Measurements from ENCODE around the gene PROCA1. TPM values are rescaled to one million over a fixed set of nuclear protein-coding genes. Genes with fewer than 3 reads are reported as not detected.

The PROCA1 gene
- total RNA-seq, 1 experiment from 2014 or later: 13.9 TPM

DNA sequence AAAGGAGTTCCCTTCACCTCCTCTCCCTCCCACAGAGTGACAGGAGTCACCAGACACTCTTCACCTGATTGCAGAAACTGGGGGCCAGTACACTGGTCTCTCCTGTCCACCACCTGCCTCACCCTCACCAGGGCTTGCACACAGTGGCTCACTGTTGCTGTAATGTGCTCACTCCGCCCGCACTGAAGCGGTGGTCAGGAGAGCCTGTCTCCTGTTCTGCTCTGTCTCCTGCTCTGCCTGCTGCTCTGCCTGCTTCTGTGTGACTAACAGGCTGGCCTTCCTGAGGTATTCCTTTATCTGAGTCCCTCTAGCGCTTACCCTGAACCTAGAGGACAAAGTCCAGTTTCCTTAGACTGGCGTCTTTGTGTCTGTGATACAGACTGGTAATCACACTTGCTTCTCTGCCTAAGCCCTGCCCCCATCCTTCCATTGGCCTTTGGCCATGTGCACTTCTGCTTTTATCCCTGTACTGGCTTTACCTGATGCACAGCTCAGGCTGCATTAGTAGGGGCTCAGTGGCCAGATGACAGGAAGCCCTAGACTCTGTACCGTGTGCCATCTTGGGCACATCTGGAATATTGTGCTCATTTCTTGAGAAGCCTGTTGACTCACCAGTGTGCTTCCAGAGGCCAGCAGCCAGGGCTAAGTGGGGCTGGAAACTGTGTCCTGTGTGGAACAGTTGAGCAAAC lies 13.3 kb downstream of the PROCA1 start:
- peaks cover 77% of the 10 kb centered on the region for H3K36me3 ChIP-seq (replicated peaks; ENCODE audit: control insufficient read depth, insufficient read depth, low read length)

DNA sequence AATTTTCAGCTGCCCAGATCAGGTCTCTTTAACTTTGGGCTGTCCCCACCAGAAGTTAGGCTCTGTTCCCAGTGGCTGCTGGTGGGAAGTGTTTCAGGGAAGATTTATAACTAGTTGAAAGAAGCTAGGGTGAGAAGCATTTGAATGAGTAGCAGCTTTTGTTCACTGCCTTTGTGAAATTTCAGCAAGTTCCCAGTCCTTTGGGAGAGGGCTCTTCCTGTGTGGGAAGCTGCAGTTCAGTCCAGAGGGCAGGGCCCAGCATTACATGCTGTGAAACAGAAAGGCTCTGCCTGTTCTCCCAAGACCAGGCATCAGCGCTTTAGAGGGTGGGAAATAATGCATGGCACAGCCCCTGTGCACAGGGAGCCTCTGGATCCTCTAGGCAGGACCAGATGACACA lies 17.8 kb downstream of the PROCA1 start:
- peaks cover 59% of the 10 kb centered on the region for H3K36me3 ChIP-seq (replicated peaks; ENCODE audit: control insufficient read depth, insufficient read depth, low read length)
- DNase-seq: no peak
- H3K4me3 ChIP-seq (ENCODE audit: insufficient read depth, low read depth, low read length): no peak overlapping the region
- no peaks in the 10 kb centered on the region for H3K27me3 ChIP-seq (ENCODE audit: control insufficient read depth, insufficient read depth, low read length)

More for the DNA sequence above, 13.3 kb downstream of the PROCA1 start:
- DNase-seq: no peak
- Histone ChIP-seq H3K4me3 (ENCODE audit: insufficient read depth, low read depth, low read length) (no peak overlapping the region), H3K27me3 (ENCODE audit: control insufficient read depth, insufficient read depth, low read length) (no peaks in the 10 kb centered on the region)

DNA sequence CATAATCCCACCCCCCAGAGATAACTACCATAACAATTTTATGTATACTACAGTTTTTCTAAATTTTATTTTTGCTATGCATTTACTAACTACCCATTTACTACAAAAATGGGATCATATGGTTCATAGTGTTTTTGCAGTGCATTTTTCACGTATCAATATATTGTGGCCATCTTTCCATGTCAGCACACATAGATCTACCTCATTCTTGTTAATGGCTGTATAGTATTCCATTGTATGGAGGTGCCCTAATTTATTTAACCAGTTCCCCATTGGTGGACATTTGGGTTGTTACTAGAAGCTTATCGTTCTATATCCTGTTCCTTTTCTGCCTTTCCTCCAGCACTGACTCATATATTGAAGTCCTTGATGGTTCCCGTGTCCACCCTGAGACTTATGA lies 22.7 kb downstream of the PROCA1 start:
- H3K4me3 ChIP-seq (ENCODE audit: insufficient read depth, low read depth, low read length): no peak overlapping the region
- H3K27me3 ChIP-seq (ENCODE audit: control insufficient read depth, insufficient read depth, low read length): no peaks in the 10 kb centered on the region
- H3K36me3 ChIP-seq (replicated peaks; ENCODE audit: control insufficient read depth, insufficient read depth, low read length): peaks cover 62% of the 10 kb centered on the region
- DNase-seq: no peak

DNA sequence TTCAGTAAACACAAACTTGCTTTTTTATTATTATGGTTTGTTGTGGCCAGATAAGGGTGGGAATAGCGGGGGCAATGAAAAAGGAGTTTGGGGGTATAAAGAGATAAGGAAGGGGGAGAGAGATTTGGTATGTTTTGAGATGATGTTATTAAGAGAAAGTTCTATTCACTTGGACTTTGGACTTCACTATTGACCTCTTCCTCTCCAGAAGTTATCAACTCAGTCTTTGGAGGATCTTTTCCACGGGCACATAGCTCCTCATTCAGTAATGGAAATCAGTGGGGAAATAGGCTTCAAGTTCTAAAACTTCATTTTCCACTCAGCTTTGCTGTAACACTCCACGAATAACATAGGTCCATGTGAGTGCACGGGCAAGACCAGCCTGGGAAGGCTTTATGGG lies 23.2 kb downstream of the PROCA1 start:
- H3K4me3 ChIP-seq (ENCODE audit: insufficient read depth, low read depth, low read length): no peak overlapping the region
- H3K27me3 ChIP-seq (ENCODE audit: control insufficient read depth, insufficient read depth, low read length): no peaks in the 10 kb centered on the region
- DNase-seq: no peak
- peaks cover 59% of the 10 kb centered on the region for H3K36me3 ChIP-seq (replicated peaks; ENCODE audit: control insufficient read depth, insufficient read depth, low read length)

DNA sequence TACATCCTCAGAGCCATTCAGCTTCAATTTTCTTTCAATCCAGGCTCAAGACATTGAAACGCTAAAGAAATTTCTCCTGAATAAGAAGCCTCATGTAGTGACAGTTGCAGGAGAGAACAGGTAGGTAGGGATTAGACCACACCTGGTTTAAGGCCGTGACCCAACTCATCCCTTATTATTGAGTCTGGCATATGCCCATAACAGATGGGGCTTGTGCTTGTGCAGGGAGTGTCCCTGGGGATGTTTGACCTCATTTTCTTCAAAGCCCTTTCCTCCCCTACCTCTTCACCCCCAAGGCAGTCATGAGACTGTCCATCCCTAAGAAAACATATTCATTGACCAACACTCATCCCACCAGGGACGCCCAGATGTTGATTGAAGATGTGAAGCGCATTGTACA lies 25.4 kb downstream of the PROCA1 start:
- Histone ChIP-seq H3K27me3 (ENCODE audit: control insufficient read depth, insufficient read depth, low read length) (no peaks in the 10 kb centered on the region), H3K36me3 (replicated peaks; ENCODE audit: control insufficient read depth, insufficient read depth, low read length) (peaks cover 78% of the 10 kb centered on the region), H3K4me3 (ENCODE audit: insufficient read depth, low read depth, low read length) (no peak overlapping the region)
- DNase-seq: no peak

DNA sequence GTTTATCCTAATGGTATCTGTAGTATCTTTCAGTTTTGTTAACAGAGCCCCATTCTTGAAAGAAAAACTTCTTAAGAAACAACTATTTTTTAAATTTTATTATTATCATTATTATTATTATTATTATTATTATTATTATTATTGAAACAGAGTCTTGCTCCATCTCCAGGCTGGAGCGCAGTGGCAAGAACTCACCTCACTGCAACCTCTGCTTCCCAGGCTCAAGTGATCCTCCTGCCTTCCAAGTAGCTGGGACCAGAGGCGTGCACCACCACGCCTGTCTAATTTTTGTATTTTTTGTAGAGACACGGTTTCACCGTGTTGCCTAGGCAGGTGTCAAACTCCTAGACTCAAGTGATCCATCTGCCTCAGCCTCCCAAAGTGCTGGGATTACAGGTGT lies 26.3 kb downstream of the PROCA1 start:
- H3K4me3 ChIP-seq (ENCODE audit: insufficient read depth, low read depth, low read length): no peak overlapping the region
- DNase-seq: no peak
- no peaks in the 10 kb centered on the region for H3K27me3 ChIP-seq (ENCODE audit: control insufficient read depth, insufficient read depth, low read length)
- H3K36me3 ChIP-seq (replicated peaks; ENCODE audit: control insufficient read depth, insufficient read depth, low read length): peaks cover 77% of the 10 kb centered on the region

DNA sequence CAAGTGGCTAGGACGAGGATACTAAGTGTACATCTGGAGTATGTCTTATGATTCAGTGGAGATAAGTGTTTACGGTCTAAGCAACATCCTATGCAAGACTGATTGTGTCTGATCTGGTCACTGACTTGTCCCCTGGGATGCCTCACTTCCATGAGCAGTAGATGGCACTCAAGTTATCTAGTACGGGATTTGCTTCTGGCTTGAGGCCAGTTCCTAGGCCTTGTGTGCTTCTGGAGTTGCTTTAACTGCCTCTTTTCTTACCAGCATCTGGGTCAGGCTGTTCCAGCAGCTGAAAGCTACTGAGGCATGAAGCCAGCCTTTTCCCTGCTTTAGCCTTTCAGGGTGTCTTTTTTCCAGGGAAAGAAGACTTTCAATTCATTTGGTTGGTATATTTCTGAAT lies 26.7 kb downstream of the PROCA1 start:
- Histone ChIP-seq H3K36me3 (replicated peaks; ENCODE audit: control insufficient read depth, insufficient read depth, low read length) (peaks cover 74% of the 10 kb centered on the region), H3K27me3 (ENCODE audit: control insufficient read depth, insufficient read depth, low read length) (no peaks in the 10 kb centered on the region), H3K4me3 (ENCODE audit: insufficient read depth, low read depth, low read length) (no peak overlapping the region)
- no peak for DNase-seq

DNA sequence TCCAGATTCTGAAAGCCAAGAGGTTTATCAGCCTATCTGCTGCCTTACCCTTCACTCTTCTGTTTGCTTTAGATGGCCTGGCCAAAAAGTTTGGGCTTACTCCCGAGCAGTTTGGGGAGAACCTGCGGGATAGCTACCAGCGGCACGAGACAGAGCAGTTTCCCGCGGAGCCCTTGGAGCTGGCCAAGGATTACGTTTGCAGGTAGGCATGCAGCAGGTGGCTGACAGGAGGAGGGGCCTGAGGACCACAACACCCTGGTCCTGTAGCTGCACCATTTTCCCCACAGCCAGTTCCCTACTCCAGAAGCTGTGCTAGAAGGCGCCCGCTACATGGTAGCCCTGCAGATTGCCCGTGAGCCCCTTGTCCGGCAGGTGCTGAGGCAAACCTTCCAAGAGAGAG lies 29.0 kb downstream of the PROCA1 start:
- no peak for DNase-seq
- H3K4me3 ChIP-seq (ENCODE audit: insufficient read depth, low read depth, low read length): no peak overlapping the region
- peaks cover 68% of the 10 kb centered on the region for H3K36me3 ChIP-seq (replicated peaks; ENCODE audit: control insufficient read depth, insufficient read depth, low read length)
- no peaks in the 10 kb centered on the region for H3K27me3 ChIP-seq (ENCODE audit: control insufficient read depth, insufficient read depth, low read length)

DNA sequence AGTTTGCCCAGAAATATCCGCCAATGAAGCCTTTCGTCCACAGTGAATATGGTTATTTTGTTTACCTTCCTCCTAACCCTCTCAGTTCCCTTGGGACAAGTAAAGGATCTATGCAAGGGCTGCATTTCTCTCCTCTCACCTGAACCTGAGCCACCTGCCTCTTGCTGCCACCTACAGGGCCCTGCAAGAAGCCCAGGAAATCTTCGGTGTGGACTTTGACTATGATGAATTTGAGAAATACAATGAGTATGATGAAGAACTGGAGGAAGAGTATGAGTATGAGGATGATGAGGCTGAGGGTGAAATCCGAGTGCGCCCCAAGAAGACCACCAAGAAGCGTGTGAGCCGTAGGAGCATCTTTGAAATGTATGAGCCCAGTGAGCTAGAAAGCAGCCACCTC lies 35.7 kb downstream of the PROCA1 start:
- H3K27me3 ChIP-seq (ENCODE audit: control insufficient read depth, insufficient read depth, low read length): no peaks in the 10 kb centered on the region
- no peak overlapping the region for H3K4me3 ChIP-seq (ENCODE audit: insufficient read depth, low read depth, low read length)
- DNase-seq: peak; percentile 55
- peaks cover 55% of the 10 kb centered on the region for H3K36me3 ChIP-seq (replicated peaks; ENCODE audit: control insufficient read depth, insufficient read depth, low read length)

DNA sequence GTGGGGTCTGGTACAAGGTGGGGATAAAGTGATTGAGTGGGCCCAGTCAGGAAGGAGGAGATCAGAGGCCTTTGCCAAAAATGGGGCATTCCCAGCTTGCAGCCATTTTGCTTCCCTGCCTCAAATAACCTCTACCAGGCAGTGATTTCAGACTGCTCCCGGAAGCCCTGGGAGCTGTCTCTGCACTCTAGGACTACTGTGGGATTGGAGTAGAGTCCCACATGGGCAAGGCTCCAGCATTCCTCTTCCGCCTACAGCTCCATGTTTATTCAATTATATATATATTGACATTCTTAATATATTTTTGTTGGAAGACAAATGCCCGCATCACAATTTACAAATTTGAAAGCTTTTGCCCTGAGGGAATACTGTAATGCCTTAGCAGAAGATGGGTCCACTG lies 36.2 kb downstream of the PROCA1 start:
- no peak for DNase-seq
- H3K36me3 ChIP-seq (replicated peaks; ENCODE audit: control insufficient read depth, insufficient read depth, low read length): peaks cover 54% of the 10 kb centered on the region

DNA sequence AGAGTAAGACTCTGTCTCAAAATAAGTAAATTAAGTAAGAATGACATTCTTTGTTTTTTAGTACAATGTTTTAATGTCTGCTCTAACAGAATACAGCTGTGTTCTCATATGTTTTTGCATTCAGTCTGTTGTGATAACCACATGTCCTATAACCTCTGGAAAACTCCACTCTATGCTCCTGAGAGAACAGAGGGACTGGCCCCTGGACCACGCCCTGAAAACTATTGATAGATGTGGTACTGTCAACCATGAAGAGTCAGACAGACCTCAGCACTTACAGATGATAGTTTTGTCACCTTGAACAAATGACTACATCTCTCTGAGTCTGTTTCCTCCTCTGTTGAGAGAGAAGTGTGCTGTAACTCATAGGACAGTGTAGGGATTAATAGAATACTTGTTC lies 41.8 kb downstream of the PROCA1 start:
- Histone ChIP-seq H3K36me3 (replicated peaks; ENCODE audit: control insufficient read depth, insufficient read depth, low read length) (peaks cover 30% of the 10 kb centered on the region), H3K27me3 (ENCODE audit: control insufficient read depth, insufficient read depth, low read length) (no peaks in the 10 kb centered on the region), H3K4me3 (ENCODE audit: insufficient read depth, low read depth, low read length) (no peak overlapping the region)
- DNase-seq: no peak

More for the DNA sequence above, 36.2 kb downstream of the PROCA1 start:
- no peaks in the 10 kb centered on the region for H3K27me3 ChIP-seq (ENCODE audit: control insufficient read depth, insufficient read depth, low read length)
- H3K4me3 ChIP-seq (ENCODE audit: insufficient read depth, low read depth, low read length): no peak overlapping the region

DNA sequence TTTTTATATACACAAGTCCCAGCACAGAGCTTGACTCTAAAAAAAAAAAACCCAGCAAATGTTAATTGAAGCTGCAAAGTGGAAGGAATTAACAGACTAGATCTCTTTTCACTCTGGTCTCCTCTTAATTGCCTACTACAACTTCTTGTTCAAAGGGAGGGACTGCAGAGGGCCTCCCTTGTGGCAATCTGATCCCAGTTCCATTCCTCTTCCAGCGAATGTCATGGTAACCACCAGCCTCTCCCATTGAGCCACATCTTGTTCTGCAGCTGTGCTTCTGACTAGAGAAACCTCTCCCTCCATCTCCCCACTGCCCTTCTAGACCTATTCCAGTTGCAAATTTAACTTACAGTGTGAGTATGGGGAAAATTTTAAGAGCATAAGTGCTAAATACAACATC lies 43.8 kb downstream of the PROCA1 start:
- Histone ChIP-seq H3K4me3 (ENCODE audit: insufficient read depth, low read depth, low read length) (no peak overlapping the region), H3K27me3 (ENCODE audit: control insufficient read depth, insufficient read depth, low read length) (no peaks in the 10 kb centered on the region), H3K36me3 (replicated peaks; ENCODE audit: control insufficient read depth, insufficient read depth, low read length) (peaks cover 16% of the 10 kb centered on the region)
- DNase-seq: no peak

DNA sequence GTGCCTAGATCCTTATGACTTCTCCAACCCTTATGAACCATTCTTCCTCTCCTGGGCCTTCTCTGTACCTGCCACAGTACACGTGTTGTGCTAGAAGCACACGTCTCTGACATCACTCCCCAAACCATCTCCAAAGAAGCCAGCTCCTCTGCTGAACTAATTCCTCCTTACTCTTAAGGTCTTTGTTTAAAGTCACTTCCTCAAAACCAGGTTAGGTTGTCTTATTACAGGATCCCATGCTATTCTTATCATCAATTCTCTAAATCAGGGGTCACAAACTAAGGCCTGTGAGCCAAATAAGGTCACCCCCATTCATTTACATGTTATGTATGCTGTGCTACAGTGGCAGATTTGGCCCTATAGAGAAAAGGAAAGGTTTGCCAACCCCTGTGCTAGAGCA lies 45.7 kb downstream of the PROCA1 start:
- Histone ChIP-seq H3K27me3 (ENCODE audit: control insufficient read depth, insufficient read depth, low read length) (no peaks in the 10 kb centered on the region), H3K36me3 (replicated peaks; ENCODE audit: control insufficient read depth, insufficient read depth, low read length) (peaks cover 3% of the 10 kb centered on the region), H3K4me3 (ENCODE audit: insufficient read depth, low read depth, low read length) (no peak overlapping the region)
- no peak for DNase-seq

DNA sequence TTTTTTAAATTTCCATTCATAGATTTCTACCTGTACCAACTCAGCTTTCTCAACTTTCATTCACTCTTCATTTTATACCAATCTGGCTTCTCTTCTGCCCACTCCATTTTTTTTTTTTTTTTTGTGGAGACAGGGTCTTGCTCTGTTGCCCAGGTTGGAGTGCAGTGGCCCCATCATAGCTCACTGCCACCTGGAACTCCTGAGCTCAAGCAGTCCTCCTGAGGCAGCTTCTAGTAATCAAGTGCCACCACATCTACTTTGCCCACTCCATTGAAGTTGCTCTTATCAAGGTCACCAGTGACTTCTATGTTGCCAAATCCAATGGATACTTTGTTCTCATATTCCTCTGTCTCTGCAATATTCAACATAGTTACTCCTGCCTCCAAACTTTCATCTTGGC lies 48.0 kb downstream of the PROCA1 start:
- H3K36me3 ChIP-seq (replicated peaks; ENCODE audit: control insufficient read depth, insufficient read depth, low read length): no peaks in the 10 kb centered on the region; the same call in 1 of the 2 replicates
- no peak overlapping the region for H3K4me3 ChIP-seq (ENCODE audit: insufficient read depth, low read depth, low read length)
- H3K27me3 ChIP-seq (ENCODE audit: control insufficient read depth, insufficient read depth, low read length): no peaks in the 10 kb centered on the region
- no peak for DNase-seq

DNA sequence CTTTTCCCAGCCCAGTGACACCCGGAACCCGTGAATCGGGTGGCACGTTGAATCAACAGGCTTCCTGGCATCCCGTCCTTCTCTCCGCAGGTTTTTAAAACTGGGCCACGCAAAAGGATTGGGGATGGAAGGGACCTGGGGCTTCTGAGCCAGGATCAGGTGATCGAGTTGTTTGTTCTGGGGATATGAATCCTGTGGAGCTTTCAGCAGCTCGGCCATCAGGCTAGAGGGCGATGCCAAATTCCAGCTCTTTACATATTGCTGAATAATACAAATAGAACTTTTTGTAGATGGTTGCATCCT lies 49.2 kb downstream of the PROCA1 start:
- peaks cover 2% of the 10 kb centered on the region for H3K36me3 ChIP-seq (replicated peaks; ENCODE audit: control insufficient read depth, insufficient read depth, low read length)
- DNase-seq: no peak
- H3K27me3 ChIP-seq (ENCODE audit: control insufficient read depth, insufficient read depth, low read length): no peaks in the 10 kb centered on the region
- peak overlapping the region; percentile 91 for H3K4me3 ChIP-seq (ENCODE audit: insufficient read depth, low read depth, low read length)
